Central memory CD8-positive, alpha-beta T cell (primary cell): Measurements from ENCODE around the gene ELAVL3.
A peak's percentile ranks its signal among the peaks of the same experiment; 100 is the strongest.
"Not testable (repeated sequence)": the region's sequence is repeated elsewhere in the genome, so short reads cannot be mapped to it uniquely, and the experiment has no call there.

Experiments used
- ATAC-seq: fragments of 150-1000 bp; cut with Tn5 transposase; replicated peaks from 2 replicates; pipeline ENCODE4 v1.10.0; 2022; ENCODE audit warnings: mild to moderate bottlenecking, moderate FRiP score, moderate number of reproducible peaks; ENCODE audit not compliant: poor library complexity, severe bottlenecking; ENCODE audit errors: extremely low read depth
- DNase-seq, 2 donors: peaks; one replicate each; pipeline ENCODE4 v3.0.0; 2021; ENCODE audit warnings: low spot score in 2 of 2
- H3K27ac Mint-ChIP-seq: one replicate; pipeline ENCODE4 v1.8.0; 2022; ENCODE audit warnings: low read depth, mild to moderate bottlenecking, moderate library complexity, mixed read lengths
- H3K27me3 Mint-ChIP-seq: one replicate; pipeline ENCODE4 v1.8.0; 2022; ENCODE audit warnings: mixed read lengths
- H3K36me3 Mint-ChIP-seq: one replicate; pipeline ENCODE4 v1.8.0; 2022; ENCODE audit warnings: mild to moderate bottlenecking, moderate library complexity, mixed read lengths; ENCODE audit not compliant: insufficient read depth
- H3K4me1 Mint-ChIP-seq: one replicate; pipeline ENCODE4 v1.8.0; 2022; ENCODE audit warnings: mixed read lengths
- H3K4me3 Mint-ChIP-seq: one replicate; pipeline ENCODE4 v1.8.0; 2022; ENCODE audit warnings: mild to moderate bottlenecking, moderate library complexity, mixed read lengths
- H3K9me3 Mint-ChIP-seq: one replicate; pipeline ENCODE4 v1.8.0; 2022; ENCODE audit warnings: mixed read lengths

Gene ELAVL3

GRCh38 chr19:11482384-11483050 lies 1.7 kb upstream of the ELAVL3 start:
- Mint-ChIP-seq H3K4me1 (peaks cover 22% of the 10 kb centered on the region), H3K36me3 (peaks cover 16% of the 10 kb centered on the region), H3K27ac (peak overlapping the region; percentile 4), H3K27me3 (peaks cover 32% of the 10 kb centered on the region), H3K4me3 (peak overlapping the region; percentile 69), H3K9me3 (no peaks in the 10 kb centered on the region)
- DNase-seq, result peak; percentile 74 to 84
- peak; percentile 96 for ATAC-seq

GRCh38 chr19:11481534-11482383 lies 913 bp upstream of the ELAVL3 start:
- Mint-ChIP-seq H3K27ac (peak overlapping the region; percentile 4), H3K4me1 (peaks cover 22% of the 10 kb centered on the region), H3K9me3 (no peaks in the 10 kb centered on the region), H3K36me3 (peaks cover 16% of the 10 kb centered on the region), H3K4me3 (peak overlapping the region; percentile 69), H3K27me3 (peaks cover 32% of the 10 kb centered on the region)
- peak; percentile 56 for ATAC-seq
- no peak for DNase-seq

- peaks cover 22% of the 10 kb centered on the region for H3K4me1 Mint-ChIP-seq
- H3K9me3 Mint-ChIP-seq, result no peaks in the 10 kb centered on the region
- H3K4me3 Mint-ChIP-seq, result no peak overlapping the region
- no peak overlapping the region for H3K27ac Mint-ChIP-seq
- ATAC-seq (no peak), DNase-seq (no peak)
- H3K27me3 Mint-ChIP-seq, result peaks cover 32% of the 10 kb centered on the region
- H3K36me3 Mint-ChIP-seq, result peaks cover 15% of the 10 kb centered on the region
These were observed 740 bp downstream of the ELAVL3 start for GRCh38 chr19:11479898-11480714.

- DNase-seq (no peak), ATAC-seq (no peak)
- Mint-ChIP-seq H3K27ac (peak overlapping the region; percentile 67), H3K27me3 (peaks cover 32% of the 10 kb centered on the region), H3K9me3 (no peaks in the 10 kb centered on the region), H3K4me1 (peaks cover 22% of the 10 kb centered on the region), H3K4me3 (peak overlapping the region; percentile 48), H3K36me3 (peaks cover 15% of the 10 kb centered on the region)
These were observed 1.6 kb downstream of the ELAVL3 start for GRCh38 chr19:11479090-11479897.

GRCh38 chr19:11478167-11479089 lies 2.4 kb downstream of the ELAVL3 start:
- no peak for ATAC-seq
- Mint-ChIP-seq H3K27ac (peak overlapping the region; percentile 67), H3K27me3 (peaks cover 32% of the 10 kb centered on the region), H3K36me3 (peaks cover 15% of the 10 kb centered on the region), H3K9me3 (no peaks in the 10 kb centered on the region), H3K4me3 (no peak overlapping the region), H3K4me1 (peaks cover 22% of the 10 kb centered on the region)
- DNase-seq, result no peak

GRCh38 chr19:11475861-11476260 lies 5.0 kb downstream of the ELAVL3 start:
- no peak overlapping the region for H3K4me3 Mint-ChIP-seq
- peaks cover 22% of the 10 kb centered on the region for H3K27me3 Mint-ChIP-seq
- no peaks in the 10 kb centered on the region for H3K9me3 Mint-ChIP-seq
- no peaks in the 10 kb centered on the region for H3K36me3 Mint-ChIP-seq
- DNase-seq (no peak), ATAC-seq (no peak)
- no peaks in the 10 kb centered on the region for H3K4me1 Mint-ChIP-seq
- no peak overlapping the region for H3K27ac Mint-ChIP-seq

- not testable (repeated sequence) for H3K27ac Mint-ChIP-seq, H3K4me1 Mint-ChIP-seq, DNase-seq, H3K36me3 Mint-ChIP-seq, H3K4me3 Mint-ChIP-seq, H3K9me3 Mint-ChIP-seq, ATAC-seq
- peaks cover 22% of the 10 kb centered on the region for H3K27me3 Mint-ChIP-seq
These were observed 5.5 kb downstream of the ELAVL3 start for GRCh38 chr19:11475343-11475742.

- no peak for ATAC-seq
These were observed 7.1 kb downstream of the ELAVL3 start for GRCh38 chr19:11473725-11474124.

GRCh38 chr19:11468266-11468845 lies 12.5 kb downstream of the ELAVL3 start:
- not testable (repeated sequence) for H3K27ac Mint-ChIP-seq, H3K4me3 Mint-ChIP-seq, ATAC-seq, H3K9me3 Mint-ChIP-seq, DNase-seq, H3K4me1 Mint-ChIP-seq, H3K36me3 Mint-ChIP-seq
- H3K27me3 Mint-ChIP-seq, result peaks cover 11% of the 10 kb centered on the region

More at GRCh38 chr19:11473725-11474124, 7.1 kb downstream of the ELAVL3 start:
- peaks cover 14% of the 10 kb centered on the region for H3K27me3 Mint-ChIP-seq
- DNase-seq, result no peak
- H3K4me1 Mint-ChIP-seq, result no peaks in the 10 kb centered on the region
- H3K36me3 Mint-ChIP-seq, result no peaks in the 10 kb centered on the region
- no peak overlapping the region for H3K27ac Mint-ChIP-seq
- no peak overlapping the region for H3K4me3 Mint-ChIP-seq
- H3K9me3 Mint-ChIP-seq, result no peaks in the 10 kb centered on the region

GRCh38 chr19:11465600-11465999 lies 15.2 kb downstream of the ELAVL3 start:
- Mint-ChIP-seq H3K36me3 (peaks cover 2% of the 10 kb centered on the region), H3K4me1 (no peaks in the 10 kb centered on the region), H3K9me3 (no peaks in the 10 kb centered on the region), H3K27ac (no peak overlapping the region), H3K27me3 (peaks cover 4% of the 10 kb centered on the region), H3K4me3 (no peak overlapping the region)
- DNase-seq (no peak), ATAC-seq (no peak)
